GM23248 (cell line): Measurements from ENCODE around the gene HOXA4. TPM values are rescaled to one million over a fixed set of nuclear protein-coding genes. Genes with fewer than 3 reads are reported as not detected.

Experiments used
- DNase-seq: peaks from one replicate; pipeline ENCODE4 v3.0.0-alpha.2; 2015
- H2AFZ ChIP-seq: fragments of 200-600 bp; sonication (generic); 2 replicates; pipeline ENCODE4 v1.6.1; 2016; ENCODE audit warnings: antibody characterized with exemption
- H3F3A ChIP-seq: fragments of 200-600 bp; sonication (generic); 2 replicates; pipeline ENCODE4 v1.6.1; 2016; ENCODE audit warnings: mild to moderate bottlenecking, antibody characterized with exemption, mixed run types; ENCODE audit not compliant: insufficient read depth
- H3K27ac ChIP-seq: fragments of 200-600 bp; sonication (generic); 2 replicates; pipeline ENCODE4 v1.5.1; 2016; ENCODE audit warnings: mild to moderate bottlenecking
- H3K27me3 ChIP-seq: fragments of 200-600 bp; sonication (generic); replicated peaks from 2 replicates; pipeline ENCODE4 v1.6.1; 2016; ENCODE audit warnings: mild to moderate bottlenecking; ENCODE audit not compliant: insufficient read depth
- H3K36me3 ChIP-seq: fragments of 200-600 bp; sonication (generic); 2 replicates; pipeline ENCODE4 v1.6.1; 2016; ENCODE audit warnings: low read depth, mild to moderate bottlenecking
- H3K4me1 ChIP-seq: fragments of 200-600 bp; sonication (generic); 2 replicates; pipeline ENCODE4 v1.6.1; 2016; ENCODE audit warnings: mild to moderate bottlenecking; ENCODE audit not compliant: insufficient read depth
- H3K4me2 ChIP-seq: fragments of 200-600 bp; sonication (generic); one replicate; pipeline ENCODE4 v1.6.1; 2016; ENCODE audit warnings: mild to moderate bottlenecking; ENCODE audit not compliant: unreplicated experiment
- H3K4me3 ChIP-seq: fragments of 200-600 bp; sonication (generic); 2 replicates; pipeline ENCODE4 v1.5.1; 2016; ENCODE audit warnings: mild to moderate bottlenecking
- H3K79me2 ChIP-seq: fragments of 200-600 bp; sonication (generic); 2 replicates; pipeline ENCODE4 v1.6.1; 2016; ENCODE audit warnings: mild to moderate bottlenecking; ENCODE audit not compliant: insufficient read depth
- H3K9ac ChIP-seq: fragments of 200-600 bp; sonication (generic); 2 replicates; pipeline ENCODE4 v1.6.1; 2016; ENCODE audit warnings: mild to moderate bottlenecking
- H3K9me2 ChIP-seq: fragments of 200-600 bp; sonication (generic); 2 replicates; pipeline ENCODE4 v1.6.1; 2016; ENCODE audit warnings: mixed run types, mild to moderate bottlenecking, moderate library complexity; ENCODE audit not compliant: insufficient read depth
- H3K9me3 ChIP-seq: fragments of 200-600 bp; sonication (generic); one replicate; pipeline ENCODE4 v1.6.1; 2017; ENCODE audit warnings: low read depth
- H4K20me1 ChIP-seq: fragments of 200-600 bp; sonication (generic); 2 replicates; pipeline ENCODE4 v1.6.0; 2016; ENCODE audit not compliant: insufficient read depth
- EZH2 ChIP-seq: fragments of 200-600 bp; sonication (generic); IDR thresholded peaks from 2 replicates; pipeline ENCODE4 v1.6.1; 2018; ENCODE audit warnings: antibody characterized with exemption, mild to moderate bottlenecking; ENCODE audit not compliant: insufficient read depth, poor library complexity, severe bottlenecking
- EZH2phosphoT487 ChIP-seq: fragments of 200-600 bp; sonication (generic); IDR thresholded peaks from 2 replicates; pipeline ENCODE4 v1.6.1; 2018; ENCODE audit warnings: antibody characterized with exemption, moderate library complexity, mild to moderate bottlenecking, low read depth; ENCODE audit not compliant: insufficient read depth
- WGBS, 2 experiments: methylation state at CpG; one replicate each; pipeline ENCODE4 v1.1.6; 2015 to 2017; ENCODE audit warnings: low lambda C conversion rate in 2 of 2, low coverage in 1 of 2; ENCODE audit errors: missing lambda C conversion rate in 2 of 2; 5-methylcytosine and 5-hydroxymethylcytosine counted together
- in situ Hi-C: fragments of 300-500 bp; cut with MboI; formaldehyde crosslinking; loops from 2 replicates; pipeline ENCODE4 v1.15.0; 2020
- polyA plus RNA-seq: library from polyadenylated mRNA; unstranded; fragments of >200 nt; fragmentation: Nextera tagmentation; extraction: Ambion mirVana; gene quantifications from 2 replicates; pipeline ENCODE4 v1.2.1, GENCODE V29; 2016
- total RNA-seq: library from RNA; depleted of rRNA; stranded (reverse); fragments of >200 nt; shearing (Covaris generic); gene quantifications from 2 replicates; pipeline ENCODE4 v1.2.3, GENCODE V29; 2014

Gene HOXA4
- total and polyA plus RNA-seq, 2 experiments from 2014 or later, result 1.8 to 3.1 TPM

GRCh38 chr7:27134392-27134791 lies 3.8 kb upstream of the HOXA4 start:
- TF ChIP-seq EZH2 (no peak), EZH2phosphoT487 (0 out of 2 replicates have a peak, but pooled peaks have one; percentile 76)
- in situ Hi-C loops, result no loop called here
- WGBS, 2 experiments, result 0 to 2% methylated on average over 2 of the region's 2 CpGs
- peak; percentile 96 for DNase-seq
- Histone ChIP-seq H3K27me3 (no peaks in the 10 kb centered on the region), H3K9me2 (no peaks in the 10 kb centered on the region), H4K20me1 (no peaks in the 10 kb centered on the region), H3F3A (peaks cover 39% of the 10 kb centered on the region), H3K4me1 (peaks cover 23% of the 10 kb centered on the region), H3K36me3 (peaks cover 7% of the 10 kb centered on the region), H3K4me3 (0 out of 2 replicates have a peak overlapping the region, but pooled peaks have one; percentile 10), H3K4me2 (peak overlapping the region; percentile 48), H3K27ac (peak overlapping the region; percentile 82), H2AFZ (no peak overlapping the region), H3K79me2 (peaks cover 75% of the 10 kb centered on the region), H3K9me3 (no peaks in the 10 kb centered on the region), H3K9ac (peak overlapping the region; percentile 49)

DNA sequence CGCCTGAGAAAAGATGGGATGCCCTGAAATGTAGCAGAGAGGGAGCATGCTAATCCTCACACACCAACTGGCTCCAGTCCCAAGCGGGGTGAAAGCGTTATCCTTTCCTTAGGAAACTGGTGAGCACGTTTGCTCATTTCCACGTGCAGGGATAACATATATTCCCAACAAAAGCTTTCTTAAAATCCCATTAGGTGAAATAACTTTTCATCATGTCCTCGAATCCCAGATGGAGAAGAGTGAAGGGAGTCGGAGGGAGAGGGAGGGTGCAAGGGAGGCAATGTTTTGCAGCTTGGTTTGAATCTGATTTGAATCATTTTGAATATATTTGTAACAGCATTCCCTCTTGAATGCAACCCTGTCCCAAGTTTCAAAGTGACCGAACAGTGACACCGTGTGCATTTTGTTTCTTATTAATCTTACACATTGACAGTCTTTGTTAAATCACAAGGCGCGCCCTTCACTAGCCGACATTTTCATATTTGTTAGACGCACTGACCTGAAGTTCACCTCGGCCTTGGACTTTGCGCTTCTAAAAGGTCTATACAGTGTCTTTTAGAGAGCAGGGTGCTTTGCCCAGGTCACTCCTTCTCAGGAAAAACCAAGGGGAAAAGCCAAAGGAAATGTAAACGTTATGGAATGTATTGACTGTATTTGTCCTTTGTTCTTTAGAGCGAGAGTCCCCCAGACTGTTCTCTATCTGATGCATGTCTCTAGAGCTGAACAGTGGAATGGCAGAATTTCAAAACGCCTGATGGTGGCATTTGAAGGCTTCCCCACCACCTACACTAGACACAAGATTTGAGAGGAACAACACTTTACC lies 3.1 kb upstream of the HOXA4 start:
- peaks cover 39% of the 10 kb centered on the region for H3F3A ChIP-seq
- H2AFZ ChIP-seq, result no peak overlapping the region
- H3K9me3 ChIP-seq, result no peaks in the 10 kb centered on the region
- no peaks in the 10 kb centered on the region for H4K20me1 ChIP-seq
- peaks cover 73% of the 10 kb centered on the region for H3K79me2 ChIP-seq
- H3K27ac ChIP-seq, result peak overlapping the region; percentile 82
- DNase-seq, result no peak
- H3K4me3 ChIP-seq, result 0 out of 2 replicates have a peak overlapping the region, but pooled peaks have one; percentile 10
- no peaks in the 10 kb centered on the region for H3K27me3 ChIP-seq
- peaks cover 23% of the 10 kb centered on the region for H3K4me1 ChIP-seq
- H3K36me3 ChIP-seq, result peaks cover 7% of the 10 kb centered on the region
- no peak for TF ChIP-seq EZH2
- TF ChIP-seq EZH2phosphoT487, result no peak
- 86 to 87% methylated on average over 18 of the region's 18 CpGs for WGBS, 2 experiments
- H3K9me2 ChIP-seq, result no peaks in the 10 kb centered on the region
- H3K4me2 ChIP-seq, result peak overlapping the region; percentile 48
- in situ Hi-C loops, result no loop called here
- H3K9ac ChIP-seq, result peak overlapping the region; percentile 49

DNA sequence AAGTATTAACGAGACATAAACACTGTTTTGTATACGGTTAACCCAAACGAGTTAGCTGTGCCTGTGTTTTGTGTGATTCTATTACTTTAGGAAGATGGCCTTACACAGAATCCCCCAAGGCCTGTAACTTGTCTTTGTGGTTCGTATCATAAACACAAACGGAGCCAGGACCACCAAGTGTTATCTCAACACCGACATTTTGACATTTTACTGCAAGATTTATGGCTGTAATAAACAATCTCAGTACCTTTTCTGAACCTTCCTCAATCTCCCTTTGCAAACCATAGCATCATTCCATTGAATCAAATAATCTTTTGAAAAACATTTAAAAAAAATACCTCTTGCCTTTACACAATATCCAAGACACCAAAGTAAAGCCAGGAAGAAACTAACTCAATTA lies 2.4 kb upstream of the HOXA4 start:
- Histone ChIP-seq H2AFZ (no peak overlapping the region), H3K4me3 (no peak overlapping the region), H3K9ac (no peak overlapping the region), H3K27ac (no peak overlapping the region), H3F3A (peaks cover 39% of the 10 kb centered on the region), H3K9me2 (no peaks in the 10 kb centered on the region), H3K4me2 (no peak overlapping the region), H3K9me3 (no peaks in the 10 kb centered on the region), H3K36me3 (peaks cover 7% of the 10 kb centered on the region; the same call in 1 of the 2 replicates), H3K79me2 (peaks cover 70% of the 10 kb centered on the region), H4K20me1 (no peaks in the 10 kb centered on the region), H3K27me3 (no peaks in the 10 kb centered on the region), H3K4me1 (peaks cover 23% of the 10 kb centered on the region)
- no peak for DNase-seq
- WGBS, 2 experiments, result 81 to 83% methylated on average over 6 of the region's 6 CpGs
- in situ Hi-C loops, result no loop called here
- TF ChIP-seq EZH2phosphoT487 (no peak), EZH2 (no peak)

DNA sequence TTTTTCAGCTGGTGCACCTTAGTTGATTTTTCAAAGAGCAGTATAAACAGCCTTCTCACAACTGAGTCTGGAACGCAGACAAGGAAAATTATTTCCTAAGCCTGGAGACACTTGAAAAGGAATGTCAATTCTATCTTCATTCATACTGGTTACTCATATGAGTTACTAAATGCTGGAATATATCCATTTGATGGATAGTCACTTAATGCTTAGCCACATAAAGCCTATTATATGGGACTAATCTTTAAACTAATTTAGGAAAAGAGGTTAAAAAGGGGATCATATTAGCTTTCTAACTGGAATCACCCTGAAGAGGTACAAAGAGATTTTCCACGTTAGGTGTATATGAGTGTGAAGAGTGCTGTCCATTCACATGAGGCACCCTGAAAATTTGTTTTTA lies 1.7 kb upstream of the HOXA4 start:
- Histone ChIP-seq H4K20me1 (no peaks in the 10 kb centered on the region), H3K9me3 (no peaks in the 10 kb centered on the region), H3K79me2 (peaks cover 69% of the 10 kb centered on the region), H3K9me2 (no peaks in the 10 kb centered on the region), H3K4me2 (no peak overlapping the region), H3K9ac (no peak overlapping the region), H3K36me3 (0 out of 2 replicates have a peak, but pooled peaks cover under 1% of the 10 kb centered on the region), H3K4me3 (no peak overlapping the region), H3K4me1 (peaks cover 23% of the 10 kb centered on the region), H3K27me3 (no peaks in the 10 kb centered on the region), H2AFZ (no peak overlapping the region), H3K27ac (no peak overlapping the region), H3F3A (peaks cover 39% of the 10 kb centered on the region)
- no peak for DNase-seq
- in situ Hi-C loops, result no loop called here
- TF ChIP-seq EZH2, result no peak
- WGBS, 2 experiments, result 95 to 98% methylated on average over 2 of the region's 2 CpGs
